DND-41 (cell line): ENCODE data around the gene DUSP5.

Experiments
- ATAC-seq: fragments of 200-7000 bp; cut with Tn5 transposase; 3 replicates; pipeline ENCODE4 v1.9.1; 2021; ENCODE audit warnings: low read depth; ENCODE audit not compliant: insufficient read depth
- DNase-seq: peaks from one replicate; pipeline ENCODE4 v3.0.0-alpha.2; 2020
- H2AFZ ChIP-seq: 2 replicates; pipeline ENCODE4 v1.6.0; 2012; ENCODE audit warnings: low read depth, low read length
- H3K27ac ChIP-seq: 2 replicates; pipeline ENCODE4 v1.5.1; 2012; ENCODE audit warnings: low read length, inconsistent platforms
- H3K27me3 ChIP-seq: fragments of 200-600 bp; sonication (generic); 2 replicates; pipeline ENCODE4 v1.6.0; 2012; ENCODE audit warnings: low read length, mild to moderate bottlenecking, inconsistent platforms; ENCODE audit not compliant: insufficient read depth, poor library complexity
- H3K36me3 ChIP-seq: 2 replicates; pipeline ENCODE4 v1.5.1; 2012; ENCODE audit warnings: low read length, inconsistent platforms; ENCODE audit not compliant: insufficient read depth
- H3K4me1 ChIP-seq: 2 replicates; pipeline ENCODE4 v1.5.1; 2012; ENCODE audit warnings: mild to moderate bottlenecking, low read length; ENCODE audit not compliant: insufficient read depth
- H3K4me2 ChIP-seq: 2 replicates; pipeline ENCODE4 v1.6.0; 2012; ENCODE audit warnings: mild to moderate bottlenecking, moderate library complexity, low read length, inconsistent platforms; ENCODE audit not compliant: insufficient read depth
- H3K4me3 ChIP-seq, 2 experiments: fragments of 200-600 bp in 1 of 2; shearing (Covaris generic) in 1 of 2; 2 replicates each; pipeline ENCODE4 v1.5.1; 2012 to 2016; ENCODE audit warnings: inconsistent platforms in 2 of 2, low read length in 2 of 2, mild to moderate bottlenecking in 2 of 2, low read depth in 1 of 2, moderate library complexity in 1 of 2
- H3K79me2 ChIP-seq: 2 replicates; pipeline ENCODE4 v1.6.0; 2012; ENCODE audit warnings: low read length, inconsistent platforms; ENCODE audit not compliant: insufficient read depth
- H3K9ac ChIP-seq: 2 replicates; pipeline ENCODE4 v1.6.0; 2012; ENCODE audit warnings: low read depth, mild to moderate bottlenecking, inconsistent platforms, low read length, moderate library complexity
- H3K9me3 ChIP-seq: 2 replicates; pipeline ENCODE4 v1.5.1; 2012; ENCODE audit warnings: low read length, moderate library complexity, mild to moderate bottlenecking, inconsistent platforms; ENCODE audit not compliant: insufficient read depth, severe bottlenecking
- H4K20me1 ChIP-seq: 2 replicates; pipeline ENCODE4 v1.6.0; 2012; ENCODE audit warnings: low read length; ENCODE audit not compliant: insufficient read depth
- CTCF ChIP-seq: IDR thresholded peaks from 2 replicates; pipeline ENCODE4 v1.5.1; 2012; ENCODE audit warnings: borderline replicate concordance, low read length, moderate library complexity, mild to moderate bottlenecking; ENCODE audit not compliant: poor library complexity, severe bottlenecking; ENCODE audit errors: extremely low read depth
- EZH2 ChIP-seq: IDR thresholded peaks from 3 replicates; pipeline ENCODE4 v1.6.1; 2012; ENCODE audit warnings: borderline replicate concordance, low read depth, mild to moderate bottlenecking, moderate library complexity, low read length, inconsistent platforms; ENCODE audit not compliant: severe bottlenecking

Gene DUSP5

GRCh38 chr10:110549211-110549610 lies 51.5 kb downstream of the DUSP5 start:
- no peaks in the 10 kb centered on the region for H3K36me3 ChIP-seq

GRCh38 chr10:110553905-110554304 lies 56.2 kb downstream of the DUSP5 start:
- no peaks in the 10 kb centered on the region for H3K9me3 ChIP-seq
- DNase-seq (no peak), ATAC-seq (no peak)
- TF ChIP-seq CTCF (no peak), EZH2 (no peak)
- no peaks in the 10 kb centered on the region for H4K20me1 ChIP-seq
- no peak overlapping the region for H3K4me3 ChIP-seq
- peaks cover 25% of the 10 kb centered on the region for H3K27me3 ChIP-seq
- no peak overlapping the region for H2AFZ ChIP-seq
- H3K79me2 ChIP-seq, result no peaks in the 10 kb centered on the region
- no peaks in the 10 kb centered on the region for H3K4me1 ChIP-seq
- H3K4me2 ChIP-seq, result no peak overlapping the region
- H3K9ac ChIP-seq, result no peak overlapping the region
- no peak overlapping the region for H3K27ac ChIP-seq
- no peaks in the 10 kb centered on the region for H3K36me3 ChIP-seq

More at GRCh38 chr10:110549211-110549610, 51.5 kb downstream of the DUSP5 start:
- H3K79me2 ChIP-seq, result no peaks in the 10 kb centered on the region
- H3K4me2 ChIP-seq, result no peak overlapping the region
- DNase-seq (no peak), ATAC-seq (no peak)
- no peak overlapping the region for H3K27ac ChIP-seq
- H3K9me3 ChIP-seq, result no peaks in the 10 kb centered on the region
- H2AFZ ChIP-seq, result no peak overlapping the region
- no peak overlapping the region for H3K9ac ChIP-seq
- H3K4me3 ChIP-seq, result no peak overlapping the region
- H3K4me1 ChIP-seq, result no peaks in the 10 kb centered on the region
- no peaks in the 10 kb centered on the region for H4K20me1 ChIP-seq
- TF ChIP-seq CTCF, result no peak
- TF ChIP-seq EZH2, result no peak
- H3K27me3 ChIP-seq, result peaks cover 20% of the 10 kb centered on the region

- H3K4me2 ChIP-seq, result no peak overlapping the region
- ATAC-seq (no peak), DNase-seq (no peak)
- no peaks in the 10 kb centered on the region for H3K79me2 ChIP-seq
- no peaks in the 10 kb centered on the region for H3K9me3 ChIP-seq
- H3K27me3 ChIP-seq, result peaks cover 24% of the 10 kb centered on the region
- H3K4me1 ChIP-seq, result no peaks in the 10 kb centered on the region
- no peak overlapping the region for H3K4me3 ChIP-seq
- H3K36me3 ChIP-seq, result no peaks in the 10 kb centered on the region
- no peak overlapping the region for H2AFZ ChIP-seq
- H4K20me1 ChIP-seq, result no peaks in the 10 kb centered on the region
- TF ChIP-seq CTCF (no peak), EZH2 (no peak)
- H3K27ac ChIP-seq, result no peak overlapping the region
- no peak overlapping the region for H3K9ac ChIP-seq
These were observed 58.6 kb downstream of the DUSP5 start for GRCh38 chr10:110556296-110556695.
